ENCODE data around the gene TMEM181. TPM values are rescaled to one million over a fixed set of nuclear protein-coding genes. Genes with fewer than 3 reads are reported as not detected.
A peak's percentile ranks its signal among the peaks of the same experiment; 100 is the strongest.

TMEM181 gene
- total RNA-seq, 4 donors from 2014 or later: 21.6 to 31.6 (median 26.0) TPM

DNA sequence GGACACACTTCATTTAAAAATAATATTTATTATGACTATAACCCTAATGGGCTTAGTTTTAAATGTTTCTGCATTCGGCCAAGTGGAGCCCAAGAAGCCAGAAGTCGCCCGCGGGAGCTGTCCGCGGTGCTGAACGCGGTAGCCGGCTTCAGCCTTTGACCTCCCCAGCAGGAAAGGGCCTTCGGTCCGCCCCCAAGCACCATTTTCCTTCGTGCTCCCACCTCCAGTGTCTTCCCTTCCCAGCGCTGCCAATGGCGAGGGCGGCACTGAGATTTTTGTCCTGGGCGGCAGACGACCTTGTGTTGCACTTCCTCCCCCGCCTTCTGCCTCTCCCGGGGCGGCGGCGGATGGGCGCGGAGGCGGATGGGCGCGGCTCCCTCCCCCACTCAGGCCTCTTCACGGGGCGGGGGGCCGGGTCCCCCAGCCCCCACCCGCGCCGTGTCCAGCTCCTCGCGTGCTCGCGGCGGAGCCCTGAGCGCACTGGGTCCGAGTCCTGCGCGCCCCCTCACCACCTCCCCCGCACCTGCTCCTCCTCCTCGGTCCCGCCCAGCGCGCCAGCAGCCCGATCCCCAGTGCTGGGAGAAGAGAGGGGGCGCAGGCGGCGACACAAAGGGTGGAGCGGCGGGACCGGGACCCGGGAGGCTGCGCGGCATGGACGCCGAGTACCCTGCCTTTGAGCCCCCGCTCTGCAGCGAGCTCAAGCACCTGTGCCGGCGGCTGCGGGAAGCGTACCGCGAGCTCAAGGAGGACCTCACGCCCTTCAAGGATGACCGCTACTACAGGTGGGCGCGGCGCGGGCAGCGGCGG is 23.6 kb upstream of the TMEM181 start:
- no peaks in the 10 kb centered on the region for H3K9me3 ChIP-seq
- no peaks in the 10 kb centered on the region for H3K36me3 ChIP-seq
- H3K4me3 ChIP-seq: peak overlapping the region; percentile 48 to 63 (median 53)
- intact Hi-C loops (cut with DNase I): no loop called here
- H3K27ac ChIP-seq (replicated peaks in 1 of 4): no peak overlapping the region
- peaks cover 0 to 68% (median 20%) of the 10 kb centered on the region in 4 donors for H3K27me3 ChIP-seq
- TF ChIP-seq POLR2AphosphoS5 (IDR thresholded peaks at IDR 0.05): no peak
- TF ChIP-seq, protein P1, sequence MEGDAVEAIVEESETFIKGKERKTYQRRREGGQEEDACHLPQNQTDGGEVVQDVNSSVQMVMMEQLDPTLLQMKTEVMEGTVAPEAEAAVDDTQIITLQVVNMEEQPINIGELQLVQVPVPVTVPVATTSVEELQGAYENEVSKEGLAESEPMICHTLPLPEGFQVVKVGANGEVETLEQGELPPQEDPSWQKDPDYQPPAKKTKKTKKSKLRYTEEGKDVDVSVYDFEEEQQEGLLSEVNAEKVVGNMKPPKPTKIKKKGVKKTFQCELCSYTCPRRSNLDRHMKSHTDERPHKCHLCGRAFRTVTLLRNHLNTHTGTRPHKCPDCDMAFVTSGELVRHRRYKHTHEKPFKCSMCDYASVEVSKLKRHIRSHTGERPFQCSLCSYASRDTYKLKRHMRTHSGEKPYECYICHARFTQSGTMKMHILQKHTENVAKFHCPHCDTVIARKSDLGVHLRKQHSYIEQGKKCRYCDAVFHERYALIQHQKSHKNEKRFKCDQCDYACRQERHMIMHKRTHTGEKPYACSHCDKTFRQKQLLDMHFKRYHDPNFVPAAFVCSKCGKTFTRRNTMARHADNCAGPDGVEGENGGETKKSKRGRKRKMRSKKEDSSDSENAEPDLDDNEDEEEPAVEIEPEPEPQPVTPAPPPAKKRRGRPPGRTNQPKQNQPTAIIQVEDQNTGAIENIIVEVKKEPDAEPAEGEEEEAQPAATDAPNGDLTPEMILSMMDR (IDR thresholded peaks at IDR 0.05): no peak
- no peak for TF ChIP-seq EP300 (IDR thresholded peaks at IDR 0.05)
- no peak for TF ChIP-seq POLR2A (IDR thresholded peaks at IDR 0.05; ENCODE audit: low read depth)
- no peak for DNase-seq (ENCODE audit: extremely low spot score)
- WGBS: 3% methylated on average over 41 of the region's 75 CpGs
- H3K4me1 ChIP-seq: peaks cover 10 to 18% (median 17%) of the 10 kb centered on the region in 4 donors

- WGBS: 11% methylated on average over 20 of the region's 94 CpGs
- TF ChIP-seq, protein P1 (IDR thresholded peaks at IDR 0.05): no peak
- no peak for TF ChIP-seq POLR2A (IDR thresholded peaks at IDR 0.05; ENCODE audit: low read depth)
- no peak for TF ChIP-seq POLR2AphosphoS5 (IDR thresholded peaks at IDR 0.05)
- no peak for TF ChIP-seq EP300 (IDR thresholded peaks at IDR 0.05)
- peaks cover 0 to 71% (median 20%) of the 10 kb centered on the region in 4 donors for H3K27me3 ChIP-seq
- DNase-seq (ENCODE audit: extremely low spot score): no peak
- intact Hi-C loops (cut with DNase I): no loop called here
- H3K9me3 ChIP-seq: no peaks in the 10 kb centered on the region
- no peak overlapping the region for H3K27ac ChIP-seq (replicated peaks in 1 of 4)
- H3K4me3 ChIP-seq: peak overlapping the region; percentile 48 to 63 (median 53)
- H3K4me1 ChIP-seq: peaks cover 10 to 18% (median 17%) of the 10 kb centered on the region in 4 donors
- no peaks in the 10 kb centered on the region for H3K36me3 ChIP-seq
Observed at GRCh38 chr6:158536891-158537798, 22.7 kb upstream of the TMEM181 start.

- 77% methylated on average over 2 of the region's 2 CpGs for WGBS
- H3K27ac ChIP-seq (replicated peaks in 1 of 4): no peak overlapping the region
- TF ChIP-seq POLR2A (IDR thresholded peaks at IDR 0.05; ENCODE audit: low read depth) (no peak), EP300 (IDR thresholded peaks at IDR 0.05) (no peak), POLR2AphosphoS5 (IDR thresholded peaks at IDR 0.05) (no peak)
- TF ChIP-seq, protein P1 (IDR thresholded peaks at IDR 0.05): no peak
- H3K4me1 ChIP-seq: peaks cover 10 to 18% (median 17%) of the 10 kb centered on the region in 4 donors
- no peaks in the 10 kb centered on the region for H3K36me3 ChIP-seq
- no peak overlapping the region for H3K4me3 ChIP-seq
- intact Hi-C loops (cut with DNase I): no loop called here
- no peaks in the 10 kb centered on the region for H3K9me3 ChIP-seq
- H3K27me3 ChIP-seq: peaks cover 0 to 71% (median 20%) of the 10 kb centered on the region in 4 donors
- no peak for DNase-seq (ENCODE audit: extremely low spot score)
Observed at GRCh38 chr6:158538741-158539140, 21.1 kb upstream of the TMEM181 start.

DNA sequence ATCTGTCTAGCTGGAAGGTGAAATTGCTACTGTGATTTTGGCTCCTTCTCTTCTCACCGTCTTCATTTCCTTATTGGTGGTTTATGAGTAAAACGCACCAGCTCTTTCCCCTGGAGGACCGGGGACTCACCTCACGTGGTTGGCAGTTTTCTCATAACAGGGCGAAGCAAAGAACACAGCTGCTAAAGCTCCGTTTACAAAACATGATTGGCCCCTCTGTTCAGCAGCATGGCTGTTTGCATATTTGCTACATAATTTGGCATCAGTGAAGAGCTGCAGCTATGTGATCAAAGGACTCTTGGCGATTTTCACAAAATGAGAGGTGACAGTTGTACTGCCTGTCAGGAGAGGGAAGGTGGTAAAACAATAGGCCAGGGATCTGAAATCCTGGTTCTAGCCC is 20.5 kb upstream of the TMEM181 start:
- Histone ChIP-seq H3K27me3 (peaks cover 0 to 65% (median 20%) of the 10 kb centered on the region in 4 donors), H3K9me3 (no peaks in the 10 kb centered on the region), H3K36me3 (no peaks in the 10 kb centered on the region), H3K4me1 (peaks cover 10 to 18% (median 17%) of the 10 kb centered on the region in 4 donors), H3K27ac (replicated peaks in 1 of 4) (no peak overlapping the region), H3K4me3 (no peak overlapping the region)
- TF ChIP-seq POLR2AphosphoS5 (IDR thresholded peaks at IDR 0.05) (no peak), POLR2A (IDR thresholded peaks at IDR 0.05; ENCODE audit: low read depth) (no peak), EP300 (IDR thresholded peaks at IDR 0.05) (no peak)
- TF ChIP-seq, protein P1 (IDR thresholded peaks at IDR 0.05): no peak
- WGBS: 69% methylated on average over 7 of the region's 7 CpGs
- intact Hi-C loops (cut with DNase I): no loop called here
- DNase-seq (ENCODE audit: extremely low spot score): no peak

Measured in esophagus muscularis mucosa (tissue), 4 donors.